ENCODE results near the gene RNASE7.

DNA sequence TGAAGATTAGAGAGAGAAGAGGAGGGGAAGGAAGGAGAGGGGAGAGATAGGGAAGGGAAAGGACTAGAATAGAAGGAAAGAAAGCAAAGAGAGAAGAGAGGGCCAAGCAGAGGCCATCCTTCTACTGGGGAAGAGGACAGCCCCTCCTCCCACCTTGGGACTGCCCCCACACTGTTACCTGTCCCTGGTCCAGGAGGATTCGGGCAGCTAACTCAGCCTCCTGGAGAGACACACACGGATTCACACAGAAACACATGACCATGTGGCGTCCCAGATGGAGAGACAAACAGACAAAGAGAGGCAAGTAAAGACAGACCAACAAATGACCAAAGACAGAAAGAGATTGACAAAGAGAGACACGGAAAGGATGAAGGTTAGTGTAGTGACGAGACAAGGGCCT, 19.5 kb upstream of the RNASE7 start:
- TF ChIP-seq, protein P1, sequence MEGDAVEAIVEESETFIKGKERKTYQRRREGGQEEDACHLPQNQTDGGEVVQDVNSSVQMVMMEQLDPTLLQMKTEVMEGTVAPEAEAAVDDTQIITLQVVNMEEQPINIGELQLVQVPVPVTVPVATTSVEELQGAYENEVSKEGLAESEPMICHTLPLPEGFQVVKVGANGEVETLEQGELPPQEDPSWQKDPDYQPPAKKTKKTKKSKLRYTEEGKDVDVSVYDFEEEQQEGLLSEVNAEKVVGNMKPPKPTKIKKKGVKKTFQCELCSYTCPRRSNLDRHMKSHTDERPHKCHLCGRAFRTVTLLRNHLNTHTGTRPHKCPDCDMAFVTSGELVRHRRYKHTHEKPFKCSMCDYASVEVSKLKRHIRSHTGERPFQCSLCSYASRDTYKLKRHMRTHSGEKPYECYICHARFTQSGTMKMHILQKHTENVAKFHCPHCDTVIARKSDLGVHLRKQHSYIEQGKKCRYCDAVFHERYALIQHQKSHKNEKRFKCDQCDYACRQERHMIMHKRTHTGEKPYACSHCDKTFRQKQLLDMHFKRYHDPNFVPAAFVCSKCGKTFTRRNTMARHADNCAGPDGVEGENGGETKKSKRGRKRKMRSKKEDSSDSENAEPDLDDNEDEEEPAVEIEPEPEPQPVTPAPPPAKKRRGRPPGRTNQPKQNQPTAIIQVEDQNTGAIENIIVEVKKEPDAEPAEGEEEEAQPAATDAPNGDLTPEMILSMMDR (IDR thresholded peaks at IDR 0.05; ENCODE audit: low read depth, low read length, poor library complexity, severe bottlenecking), result no peak
- TF ChIP-seq EZH2phosphoT487 (IDR thresholded peaks at IDR 0.05; ENCODE audit: borderline replicate concordance, low read length), result no peak

All from DOHH2 (cell line).